ENCODE measurements around the gene A2M. TPM values are rescaled to one million over a fixed set of nuclear protein-coding genes. Genes with fewer than 3 reads are reported as not detected.
A peak's percentile ranks its signal among the peaks of the same experiment; 100 is the strongest.

The A2M gene
- total and polyA plus RNA-seq, 2 of the 13 experiments (the other 11 are each of a cell fraction or from before 2014, with no cell fraction given) = 2,807 to 6,551 TPM

DNA sequence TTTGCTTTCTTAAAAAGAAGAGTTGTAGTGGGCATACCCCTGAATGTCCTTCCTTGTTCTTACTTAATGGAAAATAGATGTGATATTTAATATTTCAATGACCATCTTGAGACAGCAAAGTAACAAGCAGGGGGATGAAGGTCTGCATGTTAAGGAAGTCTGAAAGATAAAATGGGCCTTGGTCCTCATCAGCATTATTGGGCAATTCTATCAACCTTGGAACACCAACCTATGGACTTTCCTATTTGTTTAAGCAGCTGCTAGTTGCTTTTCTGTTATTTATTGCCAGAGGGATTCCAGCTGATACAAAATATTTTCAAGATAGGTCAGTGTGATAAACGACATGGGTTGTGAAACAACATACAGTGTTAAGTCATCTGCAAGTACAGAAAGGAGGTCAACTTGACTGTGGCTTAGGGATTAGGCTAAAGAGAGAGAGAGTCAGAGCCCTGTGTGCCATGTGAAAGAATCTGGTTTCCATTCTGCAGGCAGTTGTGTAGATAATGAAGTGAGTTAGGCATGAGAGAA is 16.4 kb upstream of the A2M start (continued):
- TF ChIP-seq, protein P1, sequence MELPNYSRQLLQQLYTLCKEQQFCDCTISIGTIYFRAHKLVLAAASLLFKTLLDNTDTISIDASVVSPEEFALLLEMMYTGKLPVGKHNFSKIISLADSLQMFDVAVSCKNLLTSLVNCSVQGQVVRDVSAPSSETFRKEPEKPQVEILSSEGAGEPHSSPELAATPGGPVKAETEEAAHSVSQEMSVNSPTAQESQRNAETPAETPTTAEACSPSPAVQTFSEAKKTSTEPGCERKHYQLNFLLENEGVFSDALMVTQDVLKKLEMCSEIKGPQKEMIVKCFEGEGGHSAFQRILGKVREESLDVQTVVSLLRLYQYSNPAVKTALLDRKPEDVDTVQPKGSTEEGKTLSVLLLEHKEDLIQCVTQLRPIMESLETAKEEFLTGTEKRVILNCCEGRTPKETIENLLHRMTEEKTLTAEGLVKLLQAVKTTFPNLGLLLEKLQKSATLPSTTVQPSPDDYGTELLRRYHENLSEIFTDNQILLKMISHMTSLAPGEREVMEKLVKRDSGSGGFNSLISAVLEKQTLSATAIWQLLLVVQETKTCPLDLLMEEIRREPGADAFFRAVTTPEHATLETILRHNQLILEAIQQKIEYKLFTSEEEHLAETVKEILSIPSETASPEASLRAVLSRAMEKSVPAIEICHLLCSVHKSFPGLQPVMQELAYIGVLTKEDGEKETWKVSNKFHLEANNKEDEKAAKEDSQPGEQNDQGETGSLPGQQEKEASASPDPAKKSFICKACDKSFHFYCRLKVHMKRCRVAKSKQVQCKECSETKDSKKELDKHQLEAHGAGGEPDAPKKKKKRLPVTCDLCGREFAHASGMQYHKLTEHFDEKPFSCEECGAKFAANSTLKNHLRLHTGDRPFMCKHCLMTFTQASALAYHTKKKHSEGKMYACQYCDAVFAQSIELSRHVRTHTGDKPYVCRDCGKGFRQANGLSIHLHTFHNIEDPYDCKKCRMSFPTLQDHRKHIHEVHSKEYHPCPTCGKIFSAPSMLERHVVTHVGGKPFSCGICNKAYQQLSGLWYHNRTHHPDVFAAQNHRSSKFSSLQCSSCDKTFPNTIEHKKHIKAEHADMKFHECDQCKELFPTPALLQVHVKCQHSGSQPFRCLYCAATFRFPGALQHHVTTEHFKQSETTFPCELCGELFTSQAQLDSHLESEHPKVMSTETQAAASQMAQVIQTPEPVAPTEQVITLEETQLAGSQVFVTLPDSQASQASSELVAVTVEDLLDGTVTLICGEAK (IDR thresholded peaks at IDR 0.05) = no peak
- TF ChIP-seq, protein P1 (CRISPR knock-in tag; IDR thresholded peaks at IDR 0.05) = peak; percentile 25; the same call in 1 of the 2 replicates
- TF ChIP-seq FOXJ3 (CRISPR knock-in tag; IDR thresholded peaks at IDR 0.05; ENCODE audit: borderline replicate concordance) (peak; percentile 99), KAT8 (CRISPR knock-in tag; IDR thresholded peaks at IDR 0.05) (peak; percentile 81), TRIM24 (CRISPR knock-in tag; IDR thresholded peaks at IDR 0.05) (peak; percentile 83), ZNF724P (CRISPR knock-in tag; IDR thresholded peaks at IDR 0.05; ENCODE audit: borderline replicate concordance) (no peak; the same call in 1 of the 2 replicates), GTF2F1 (IDR thresholded peaks at IDR 0.05; ENCODE audit: low read length) (no peak), HMGA1 (CRISPR knock-in tag; conservative IDR thresholded peaks at IDR 0.05) (no peak), ZNF709 (CRISPR knock-in tag; IDR thresholded peaks at IDR 0.05) (no peak), SALL2 (CRISPR knock-in tag; IDR thresholded peaks at IDR 0.05) (peak; percentile 53; the same call in 1 of the 2 replicates), ZNF331 (CRISPR knock-in tag; IDR thresholded peaks at IDR 0.05) (peak; percentile 86), ZFX (CRISPR knock-in tag; IDR thresholded peaks at IDR 0.05; ENCODE audit: low read depth) (peak; percentile 36; the same call in 1 of the 2 replicates), U2AF2 (IDR thresholded peaks at IDR 0.05; ENCODE audit: low read depth, low read length) (no peak), ZSCAN12 (CRISPR knock-in tag; IDR thresholded peaks at IDR 0.05) (peak; percentile 61; the same call in 1 of the 2 replicates), HHEX (CRISPR knock-in tag; IDR thresholded peaks at IDR 0.05) (peak; percentile 79), RAD51 (IDR thresholded peaks at IDR 0.05; ENCODE audit: borderline replicate concordance) (no peak), POLR2G (IDR thresholded peaks at IDR 0.05; ENCODE audit: low read depth, low read length) (0 out of 2 replicates have a peak, but pooled peaks have one; percentile 49)
- TF ChIP-seq, protein P2, sequence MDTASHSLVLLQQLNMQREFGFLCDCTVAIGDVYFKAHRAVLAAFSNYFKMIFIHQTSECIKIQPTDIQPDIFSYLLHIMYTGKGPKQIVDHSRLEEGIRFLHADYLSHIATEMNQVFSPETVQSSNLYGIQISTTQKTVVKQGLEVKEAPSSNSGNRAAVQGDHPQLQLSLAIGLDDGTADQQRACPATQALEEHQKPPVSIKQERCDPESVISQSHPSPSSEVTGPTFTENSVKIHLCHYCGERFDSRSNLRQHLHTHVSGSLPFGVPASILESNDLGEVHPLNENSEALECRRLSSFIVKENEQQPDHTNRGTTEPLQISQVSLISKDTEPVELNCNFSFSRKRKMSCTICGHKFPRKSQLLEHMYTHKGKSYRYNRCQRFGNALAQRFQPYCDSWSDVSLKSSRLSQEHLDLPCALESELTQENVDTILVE (CRISPR knock-in tag; IDR thresholded peaks at IDR 0.05) = peak; percentile 76; the same call in 1 of the 2 replicates
- TF ChIP-seq, protein P3, sequence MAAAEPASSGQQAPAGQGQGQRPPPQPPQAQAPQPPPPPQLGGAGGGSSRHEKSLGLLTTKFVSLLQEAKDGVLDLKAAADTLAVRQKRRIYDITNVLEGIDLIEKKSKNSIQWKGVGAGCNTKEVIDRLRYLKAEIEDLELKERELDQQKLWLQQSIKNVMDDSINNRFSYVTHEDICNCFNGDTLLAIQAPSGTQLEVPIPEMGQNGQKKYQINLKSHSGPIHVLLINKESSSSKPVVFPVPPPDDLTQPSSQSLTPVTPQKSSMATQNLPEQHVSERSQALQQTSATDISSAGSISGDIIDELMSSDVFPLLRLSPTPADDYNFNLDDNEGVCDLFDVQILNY (CRISPR knock-in tag; conservative IDR thresholded peaks at IDR 0.05) = no peak
- TF ChIP-seq, protein P4, sequence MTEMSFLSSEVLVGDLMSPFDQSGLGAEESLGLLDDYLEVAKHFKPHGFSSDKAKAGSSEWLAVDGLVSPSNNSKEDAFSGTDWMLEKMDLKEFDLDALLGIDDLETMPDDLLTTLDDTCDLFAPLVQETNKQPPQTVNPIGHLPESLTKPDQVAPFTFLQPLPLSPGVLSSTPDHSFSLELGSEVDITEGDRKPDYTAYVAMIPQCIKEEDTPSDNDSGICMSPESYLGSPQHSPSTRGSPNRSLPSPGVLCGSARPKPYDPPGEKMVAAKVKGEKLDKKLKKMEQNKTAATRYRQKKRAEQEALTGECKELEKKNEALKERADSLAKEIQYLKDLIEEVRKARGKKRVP (CRISPR knock-in tag; IDR thresholded peaks at IDR 0.05) = peak in 1 of 2 experiments; percentile 96; a peak in 2 of 4 replicates

Data from HepG2 (cell line).